WTC11 (cell line): Measurements from ENCODE around the gene PPP2R3A. TPM values are rescaled to one million over a fixed set of nuclear protein-coding genes. Genes with fewer than 3 reads are reported as not detected.
"Not testable (repeated sequence)": the region's sequence is repeated elsewhere in the genome, so short reads cannot be mapped to it uniquely, and the experiment has no call there.

ENCODE experiments used
- ATAC-seq: fragments of 200-7000 bp; cut with Tn5 transposase; 2 replicates; pipeline ENCODE4 v1.10.0; 2021; ENCODE audit warnings: mild to moderate bottlenecking, moderate library complexity
- CTCF ChIA-PET: fragments of 300-600 bp; sonication (Branson Sonifier 250); formaldehyde crosslinking; loops from one replicate; lab custom pipeline; 2021; ENCODE audit warnings: antibody characterized with exemption; lab: Charles Lee
- POLR2A ChIA-PET: fragments of 350-600 bp; sonication (Branson Sonifier 250); formaldehyde crosslinking; loops from one replicate; lab custom pipeline; 2021; ENCODE audit warnings: antibody characterized with exemption; lab: Charles Lee
- DNase-seq: peaks from one replicate; pipeline ENCODE4 v3.0.0; 2021; ENCODE audit warnings: low spot score
- H3K27ac Mint-ChIP-seq: 2 replicates; pipeline ENCODE4 v1.8.0; 2021; ENCODE audit warnings: mixed read lengths
- H3K27me3 Mint-ChIP-seq: 2 replicates; pipeline ENCODE4 v1.8.0; 2021; ENCODE audit warnings: low read depth, mild to moderate bottlenecking, moderate library complexity, mixed read lengths
- H3K36me3 Mint-ChIP-seq: 2 replicates; pipeline ENCODE4 v1.8.0; 2021; ENCODE audit warnings: mixed read lengths
- H3K4me1 Mint-ChIP-seq: 2 replicates; pipeline ENCODE4 v1.8.0; 2022; ENCODE audit warnings: mixed read lengths
- H3K4me3 Mint-ChIP-seq: 2 replicates; pipeline ENCODE4 v1.8.0; 2021; ENCODE audit warnings: mild to moderate bottlenecking, moderate library complexity, mixed read lengths
- H3K9me3 Mint-ChIP-seq: 2 replicates; pipeline ENCODE4 v1.8.0; 2021; ENCODE audit warnings: mixed read lengths
- CBFB ChIP-seq: sonication (generic); formaldehyde crosslinking; IDR thresholded peaks from 2 replicates; pipeline ENCODE4 v1.8.1; 2022; ENCODE audit warnings: mild to moderate bottlenecking, low read depth, missing genetic modification reagents
- EMX1 ChIP-seq: fragments of 250-450 bp; sonication (Bioruptor Pico); IDR thresholded peaks from 2 replicates; pipeline ENCODE4 v1.8.0; 2021; ENCODE audit warnings: mild to moderate bottlenecking
- GTF2I ChIP-seq: fragments of 250-450 bp; sonication (Bioruptor Pico); conservative IDR thresholded peaks from 2 replicates; pipeline ENCODE4 v1.4.0; 2021; ENCODE audit warnings: mild to moderate bottlenecking
- JUN ChIP-seq: sonication (generic); formaldehyde crosslinking; IDR thresholded peaks from 2 replicates; pipeline ENCODE4 v1.8.0; 2023; ENCODE audit warnings: mild to moderate bottlenecking, missing genetic modification reagents
- NFATC4 ChIP-seq: fragments of 250-450 bp; sonication (Bioruptor Pico); IDR thresholded peaks from 2 replicates; pipeline ENCODE4 v1.9.0; 2021; ENCODE audit warnings: mild to moderate bottlenecking
- NR3C1 ChIP-seq: sonication (generic); formaldehyde crosslinking; conservative IDR thresholded peaks from 2 replicates; pipeline ENCODE4 v1.8.1; 2023; ENCODE audit warnings: low read depth, mild to moderate bottlenecking, missing genetic modification reagents
- SP1 ChIP-seq: sonication (generic); formaldehyde crosslinking; conservative IDR thresholded peaks from 2 replicates; pipeline ENCODE4 v1.8.1; 2022; ENCODE audit warnings: missing genetic modification reagents
- TEAD1 ChIP-seq: sonication (generic); formaldehyde crosslinking; IDR thresholded peaks from 2 replicates; pipeline ENCODE4 v1.8.0; 2022; ENCODE audit warnings: mild to moderate bottlenecking, missing genetic modification reagents
- ZBTB21 ChIP-seq: sonication (generic); formaldehyde crosslinking; IDR thresholded peaks from 2 replicates; pipeline ENCODE4 v1.8.1; 2023; ENCODE audit warnings: mild to moderate bottlenecking, missing genetic modification reagents, borderline replicate concordance
- ZNF121 ChIP-seq: sonication (generic); formaldehyde crosslinking; IDR thresholded peaks from 2 replicates; pipeline ENCODE4 v1.8.0; 2023; ENCODE audit warnings: missing genetic modification reagents
- ZNF138 ChIP-seq: sonication (generic); formaldehyde crosslinking; conservative IDR thresholded peaks from 2 replicates; pipeline ENCODE4 v1.8.1; 2022; ENCODE audit warnings: mild to moderate bottlenecking, moderate library complexity, missing genetic modification reagents
- ZNF671 ChIP-seq: fragments of 250-450 bp; sonication (Bioruptor Pico); IDR thresholded peaks from 2 replicates; pipeline ENCODE4 v1.8.0; 2021; ENCODE audit warnings: mild to moderate bottlenecking
- total RNA-seq: library from RNA; stranded (reverse); gene quantifications from 3 replicates; pipeline ENCODE4 v1.2.3, GENCODE V29; 2021
- TF ChIP-seq, protein P1 (sequence below): sonication (generic); formaldehyde crosslinking; IDR thresholded peaks from 2 replicates; pipeline ENCODE4 v1.8.1; 2022; ENCODE audit warnings: missing genetic modification reagents, borderline replicate concordance
- TF ChIP-seq, protein P2 (sequence below): sonication (generic); formaldehyde crosslinking; IDR thresholded peaks from 2 replicates; pipeline ENCODE4 v1.8.1; 2023; ENCODE audit warnings: mild to moderate bottlenecking, missing genetic modification reagents
- TF ChIP-seq, protein P3 (sequence below): sonication (generic); formaldehyde crosslinking; IDR thresholded peaks from 2 replicates; pipeline ENCODE4 v1.8.1; 2023; ENCODE audit warnings: mild to moderate bottlenecking, missing genetic modification reagents, moderate library complexity
- TF ChIP-seq, protein P4 (sequence below): sonication (generic); formaldehyde crosslinking; IDR thresholded peaks from 2 replicates; pipeline ENCODE4 v1.8.1; 2023; ENCODE audit warnings: mild to moderate bottlenecking, missing genetic modification reagents, moderate library complexity
- TF ChIP-seq, protein P5 (sequence below): sonication (generic); formaldehyde crosslinking; IDR thresholded peaks from 2 replicates; pipeline ENCODE4 v1.8.1; 2023; ENCODE audit warnings: mild to moderate bottlenecking, moderate library complexity, missing genetic modification reagents
- TF ChIP-seq, protein P6 (sequence below): sonication (generic); formaldehyde crosslinking; conservative IDR thresholded peaks from 2 replicates; pipeline ENCODE4 v1.8.1; 2022; ENCODE audit warnings: mild to moderate bottlenecking, missing genetic modification reagents
- TF ChIP-seq, protein P7 (sequence below): sonication (generic); formaldehyde crosslinking; IDR thresholded peaks from 2 replicates; pipeline ENCODE4 v1.8.1; 2023; ENCODE audit warnings: mild to moderate bottlenecking, missing genetic modification reagents, borderline replicate concordance

The PPP2R3A gene
- total RNA-seq, 1 experiment from 2014 or later: 13.1 TPM

DNA sequence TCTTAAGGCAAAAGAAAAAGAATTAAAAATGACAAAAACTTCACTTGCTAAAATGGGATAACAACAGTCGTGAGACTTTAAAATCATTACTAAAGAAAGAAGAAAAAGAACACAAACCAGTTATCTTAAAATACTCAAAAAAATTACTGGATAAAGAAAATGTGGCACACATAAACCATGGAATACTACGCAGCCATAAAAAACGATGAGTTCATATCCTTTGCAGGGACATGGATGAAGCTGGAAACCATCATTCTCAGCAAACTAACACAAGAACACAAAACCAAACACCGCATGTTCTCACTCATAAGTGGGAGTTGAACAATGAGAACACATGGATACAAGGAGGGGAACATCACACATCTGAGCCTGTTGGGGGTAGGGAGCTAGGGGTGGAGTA, 202.7 kb downstream of the PPP2R3A start:
- H3K4me3 Mint-ChIP-seq, H3K36me3 Mint-ChIP-seq, H3K27ac Mint-ChIP-seq, CTCF ChIA-PET, DNase-seq, H3K9me3 Mint-ChIP-seq, ATAC-seq, H3K27me3 Mint-ChIP-seq: not testable (repeated sequence)
- POLR2A ChIA-PET: interaction anchor here (0.6 to 1.1 kb wide), 2 partner anchors 25 to 329 kb away, joined by 3 read pairs; no protein-coding TSS in a partner anchor
- H3K4me1 Mint-ChIP-seq: peaks cover 41% of the 10 kb centered on the region

DNA sequence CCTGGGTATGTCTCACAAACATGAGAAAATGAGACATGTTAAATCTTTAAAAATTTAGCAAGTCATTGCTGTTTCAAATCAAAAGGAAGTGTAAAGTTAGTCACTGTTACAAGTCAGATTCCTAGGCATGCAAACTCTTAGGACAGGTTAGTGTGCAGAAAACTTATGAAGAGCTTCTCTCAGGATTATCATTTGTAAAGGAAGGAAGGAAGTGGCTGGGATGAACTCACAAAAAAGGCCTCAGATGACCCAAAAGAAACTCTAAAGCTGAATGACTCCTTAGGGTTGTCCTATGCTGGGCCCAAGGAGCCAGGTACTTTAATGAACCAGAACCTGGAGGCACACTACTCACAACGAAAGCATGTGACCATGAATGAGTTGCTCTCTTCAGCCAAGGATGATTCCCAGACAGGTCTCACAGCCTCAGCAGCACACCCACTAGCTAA, 205.6 kb downstream of the PPP2R3A start:
- Mint-ChIP-seq H3K27me3 (no peaks in the 10 kb centered on the region), H3K4me3 (no peak overlapping the region), H3K27ac (no peak overlapping the region), H3K4me1 (peaks cover 21% of the 10 kb centered on the region), H3K36me3 (no peaks in the 10 kb centered on the region), H3K9me3 (peaks cover 5% of the 10 kb centered on the region; the same call in 1 of the 2 replicates)
- ChIA-PET CTCF (interaction anchor here (0.7 kb wide), 1 partner anchor 739 kb away, joined by 4 read pairs; no protein-coding TSS in a partner anchor), POLR2A (interaction anchor here (1.2 kb wide), 1 partner anchor 25 kb away, joined by 7 read pairs; the partner anchor contains the start of gene MSL2)
- TF ChIP-seq, protein P1, sequence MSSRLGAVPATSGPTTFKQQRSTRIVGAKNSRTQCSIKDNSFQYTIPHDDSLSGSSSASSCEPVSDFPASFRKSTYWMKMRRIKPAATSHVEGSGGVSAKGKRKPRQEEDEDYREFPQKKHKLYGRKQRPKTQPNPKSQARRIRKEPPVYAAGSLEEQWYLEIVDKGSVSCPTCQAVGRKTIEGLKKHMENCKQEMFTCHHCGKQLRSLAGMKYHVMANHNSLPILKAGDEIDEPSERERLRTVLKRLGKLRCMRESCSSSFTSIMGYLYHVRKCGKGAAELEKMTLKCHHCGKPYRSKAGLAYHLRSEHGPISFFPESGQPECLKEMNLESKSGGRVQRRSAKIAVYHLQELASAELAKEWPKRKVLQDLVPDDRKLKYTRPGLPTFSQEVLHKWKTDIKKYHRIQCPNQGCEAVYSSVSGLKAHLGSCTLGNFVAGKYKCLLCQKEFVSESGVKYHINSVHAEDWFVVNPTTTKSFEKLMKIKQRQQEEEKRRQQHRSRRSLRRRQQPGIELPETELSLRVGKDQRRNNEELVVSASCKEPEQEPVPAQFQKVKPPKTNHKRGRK: no peak
- TF ChIP-seq ZNF671 (no peak), CBFB (CRISPR knock-in tag) (no peak), JUN (CRISPR knock-in tag) (no peak), TEAD1 (CRISPR knock-in tag) (no peak), ZNF138 (no peak)
- TF ChIP-seq, protein P2, sequence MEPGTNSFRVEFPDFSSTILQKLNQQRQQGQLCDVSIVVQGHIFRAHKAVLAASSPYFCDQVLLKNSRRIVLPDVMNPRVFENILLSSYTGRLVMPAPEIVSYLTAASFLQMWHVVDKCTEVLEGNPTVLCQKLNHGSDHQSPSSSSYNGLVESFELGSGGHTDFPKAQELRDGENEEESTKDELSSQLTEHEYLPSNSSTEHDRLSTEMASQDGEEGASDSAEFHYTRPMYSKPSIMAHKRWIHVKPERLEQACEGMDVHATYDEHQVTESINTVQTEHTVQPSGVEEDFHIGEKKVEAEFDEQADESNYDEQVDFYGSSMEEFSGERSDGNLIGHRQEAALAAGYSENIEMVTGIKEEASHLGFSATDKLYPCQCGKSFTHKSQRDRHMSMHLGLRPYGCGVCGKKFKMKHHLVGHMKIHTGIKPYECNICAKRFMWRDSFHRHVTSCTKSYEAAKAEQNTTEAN (CRISPR knock-in tag): no peak
- TF ChIP-seq, protein P3, sequence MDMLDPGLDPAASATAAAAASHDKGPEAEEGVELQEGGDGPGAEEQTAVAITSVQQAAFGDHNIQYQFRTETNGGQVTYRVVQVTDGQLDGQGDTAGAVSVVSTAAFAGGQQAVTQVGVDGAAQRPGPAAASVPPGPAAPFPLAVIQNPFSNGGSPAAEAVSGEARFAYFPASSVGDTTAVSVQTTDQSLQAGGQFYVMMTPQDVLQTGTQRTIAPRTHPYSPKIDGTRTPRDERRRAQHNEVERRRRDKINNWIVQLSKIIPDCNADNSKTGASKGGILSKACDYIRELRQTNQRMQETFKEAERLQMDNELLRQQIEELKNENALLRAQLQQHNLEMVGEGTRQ: no peak
- DNase-seq (no peak), ATAC-seq (no peak)

DNA sequence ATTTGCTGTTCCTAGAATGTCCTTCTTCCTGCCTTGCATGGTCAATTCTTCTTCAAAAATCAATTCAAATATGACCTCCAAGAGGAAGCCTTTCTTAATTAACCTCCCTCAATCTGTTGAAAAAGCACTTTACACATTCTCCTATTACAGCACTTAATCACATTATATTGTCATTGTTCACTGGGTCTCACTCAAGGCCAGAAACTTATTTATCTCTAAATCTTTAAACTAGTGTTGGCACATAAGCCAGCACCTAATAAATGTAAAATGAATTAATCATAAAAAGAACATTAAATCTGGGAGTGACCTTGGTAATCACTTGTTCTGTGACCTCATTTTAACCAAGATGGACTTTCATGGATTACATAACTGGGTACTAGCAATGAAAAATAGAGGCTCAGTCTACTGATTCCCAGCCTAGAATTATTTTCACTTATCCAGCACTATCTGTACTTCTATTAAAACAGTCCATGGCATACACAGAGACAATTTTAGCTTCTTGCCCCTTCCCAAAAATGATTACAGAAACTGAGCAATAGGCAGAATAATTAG, 208.5 kb downstream of the PPP2R3A start:
- H3K4me3 Mint-ChIP-seq: no peak overlapping the region
- POLR2A ChIA-PET: no interaction called here
- no peaks in the 10 kb centered on the region for H3K36me3 Mint-ChIP-seq
- H3K27ac Mint-ChIP-seq: no peak overlapping the region
- H3K9me3 Mint-ChIP-seq: no peaks in the 10 kb centered on the region
- H3K4me1 Mint-ChIP-seq: peaks cover 8% of the 10 kb centered on the region
- ATAC-seq: no peak
- H3K27me3 Mint-ChIP-seq: no peaks in the 10 kb centered on the region
- TF ChIP-seq, protein P4, sequence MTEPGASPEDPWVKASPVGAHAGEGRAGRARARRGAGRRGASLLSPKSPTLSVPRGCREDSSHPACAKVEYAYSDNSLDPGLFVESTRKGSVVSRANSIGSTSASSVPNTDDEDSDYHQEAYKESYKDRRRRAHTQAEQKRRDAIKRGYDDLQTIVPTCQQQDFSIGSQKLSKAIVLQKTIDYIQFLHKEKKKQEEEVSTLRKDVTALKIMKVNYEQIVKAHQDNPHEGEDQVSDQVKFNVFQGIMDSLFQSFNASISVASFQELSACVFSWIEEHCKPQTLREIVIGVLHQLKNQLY: no peak
- TF ChIP-seq EMX1 (CRISPR knock-in tag) (no peak), ZBTB21 (no peak), NR3C1 (no peak), SP1 (CRISPR knock-in tag) (no peak), TEAD1 (CRISPR knock-in tag) (no peak), ZNF121 (CRISPR knock-in tag) (no peak), GTF2I (CRISPR knock-in tag) (no peak), NFATC4 (no peak)
- TF ChIP-seq, protein P5, sequence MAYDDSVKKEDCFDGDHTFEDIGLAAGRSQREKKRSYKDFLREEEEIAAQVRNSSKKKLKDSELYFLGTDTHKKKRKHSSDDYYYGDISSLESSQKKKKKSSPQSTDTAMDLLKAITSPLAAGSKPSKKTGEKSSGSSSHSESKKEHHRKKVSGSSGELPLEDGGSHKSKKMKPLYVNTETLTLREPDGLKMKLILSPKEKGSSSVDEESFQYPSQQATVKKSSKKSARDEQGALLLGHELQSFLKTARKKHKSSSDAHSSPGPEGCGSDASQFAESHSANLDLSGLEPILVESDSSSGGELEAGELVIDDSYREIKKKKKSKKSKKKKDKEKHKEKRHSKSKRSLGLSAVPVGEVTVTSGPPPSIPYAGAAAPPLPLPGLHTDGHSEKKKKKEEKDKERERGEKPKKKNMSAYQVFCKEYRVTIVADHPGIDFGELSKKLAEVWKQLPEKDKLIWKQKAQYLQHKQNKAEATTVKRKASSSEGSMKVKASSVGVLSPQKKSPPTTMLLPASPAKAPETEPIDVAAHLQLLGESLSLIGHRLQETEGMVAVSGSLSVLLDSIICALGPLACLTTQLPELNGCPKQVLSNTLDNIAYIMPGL (CRISPR knock-in tag): no peak
- TF ChIP-seq, protein P6, sequence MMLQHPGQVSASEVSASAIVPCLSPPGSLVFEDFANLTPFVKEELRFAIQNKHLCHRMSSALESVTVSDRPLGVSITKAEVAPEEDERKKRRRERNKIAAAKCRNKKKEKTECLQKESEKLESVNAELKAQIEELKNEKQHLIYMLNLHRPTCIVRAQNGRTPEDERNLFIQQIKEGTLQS (CRISPR knock-in tag): no peak
- TF ChIP-seq, protein P7, sequence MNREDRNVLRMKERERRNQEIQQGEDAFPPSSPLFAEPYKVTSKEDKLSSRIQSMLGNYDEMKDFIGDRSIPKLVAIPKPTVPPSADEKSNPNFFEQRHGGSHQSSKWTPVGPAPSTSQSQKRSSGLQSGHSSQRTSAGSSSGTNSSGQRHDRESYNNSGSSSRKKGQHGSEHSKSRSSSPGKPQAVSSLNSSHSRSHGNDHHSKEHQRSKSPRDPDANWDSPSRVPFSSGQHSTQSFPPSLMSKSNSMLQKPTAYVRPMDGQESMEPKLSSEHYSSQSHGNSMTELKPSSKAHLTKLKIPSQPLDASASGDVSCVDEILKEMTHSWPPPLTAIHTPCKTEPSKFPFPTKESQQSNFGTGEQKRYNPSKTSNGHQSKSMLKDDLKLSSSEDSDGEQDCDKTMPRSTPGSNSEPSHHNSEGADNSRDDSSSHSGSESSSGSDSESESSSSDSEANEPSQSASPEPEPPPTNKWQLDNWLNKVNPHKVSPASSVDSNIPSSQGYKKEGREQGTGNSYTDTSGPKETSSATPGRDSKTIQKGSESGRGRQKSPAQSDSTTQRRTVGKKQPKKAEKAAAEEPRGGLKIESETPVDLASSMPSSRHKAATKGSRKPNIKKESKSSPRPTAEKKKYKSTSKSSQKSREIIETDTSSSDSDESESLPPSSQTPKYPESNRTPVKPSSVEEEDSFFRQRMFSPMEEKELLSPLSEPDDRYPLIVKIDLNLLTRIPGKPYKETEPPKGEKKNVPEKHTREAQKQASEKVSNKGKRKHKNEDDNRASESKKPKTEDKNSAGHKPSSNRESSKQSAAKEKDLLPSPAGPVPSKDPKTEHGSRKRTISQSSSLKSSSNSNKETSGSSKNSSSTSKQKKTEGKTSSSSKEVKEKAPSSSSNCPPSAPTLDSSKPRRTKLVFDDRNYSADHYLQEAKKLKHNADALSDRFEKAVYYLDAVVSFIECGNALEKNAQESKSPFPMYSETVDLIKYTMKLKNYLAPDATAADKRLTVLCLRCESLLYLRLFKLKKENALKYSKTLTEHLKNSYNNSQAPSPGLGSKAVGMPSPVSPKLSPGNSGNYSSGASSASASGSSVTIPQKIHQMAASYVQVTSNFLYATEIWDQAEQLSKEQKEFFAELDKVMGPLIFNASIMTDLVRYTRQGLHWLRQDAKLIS (CRISPR knock-in tag): no peak
- CTCF ChIA-PET: no interaction called here
- DNase-seq: no peak
